HG02884 (cell line): Measurements from ENCODE around the gene PISD.

Experiments
- ATAC-seq: cut with Tn5 transposase; IDR thresholded peaks from one replicate; pipeline ENCODE4 v1.9.1; 2021; ENCODE audit warnings: mild to moderate bottlenecking, moderate library complexity; ENCODE audit not compliant: unreplicated experiment

Gene PISD

GRCh38 chr22:31578171-31578570 lies 83.8 kb downstream of the PISD start:
- no peak for ATAC-seq

DNA sequence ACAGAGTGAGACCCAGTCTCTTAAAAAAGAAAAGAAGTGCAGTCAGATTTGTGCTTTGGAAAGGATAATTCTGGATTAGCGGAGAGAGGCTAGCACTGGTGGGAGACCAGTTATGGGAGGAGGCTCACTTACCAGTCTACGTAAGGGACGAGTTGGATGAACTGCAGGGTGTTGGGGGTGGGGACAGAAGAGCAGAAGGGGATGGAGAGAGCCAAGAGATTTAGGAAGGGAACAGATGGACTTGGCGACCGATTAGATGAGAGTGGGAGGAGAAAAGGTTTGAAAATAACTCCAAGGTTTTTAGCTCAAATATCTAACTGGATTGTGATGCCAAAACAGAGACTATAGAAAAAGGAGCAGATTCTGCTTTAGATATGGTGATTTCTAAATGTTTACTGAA lies 84.3 kb downstream of the PISD start:
- no peak for ATAC-seq

GRCh38 chr22:31575190-31575589 lies 86.8 kb downstream of the PISD start:
- no peak for ATAC-seq

GRCh38 chr22:31574055-31574670 lies 87.9 kb downstream of the PISD start:
- ATAC-seq, result no peak

DNA sequence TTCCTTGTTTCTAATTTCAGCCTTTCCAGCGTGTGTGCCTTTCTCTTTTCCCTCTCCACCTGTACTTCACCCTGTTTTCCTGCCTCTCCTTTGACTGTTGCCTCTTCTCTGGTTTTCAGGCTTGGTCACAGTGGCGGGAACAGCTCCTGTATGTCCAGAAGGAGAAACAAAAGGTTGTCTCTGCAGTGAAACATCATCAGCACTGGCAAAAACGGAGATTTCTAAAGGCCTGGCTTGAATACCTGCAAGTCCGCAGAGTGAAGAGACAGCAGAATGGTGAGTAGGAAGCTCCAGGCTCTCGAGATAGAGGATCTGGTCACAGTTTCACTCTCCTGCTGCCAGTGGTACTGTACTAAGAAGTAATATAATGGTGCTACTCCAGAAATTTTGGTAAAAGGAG lies 89.1 kb downstream of the PISD start:
- ATAC-seq, result no peak

DNA sequence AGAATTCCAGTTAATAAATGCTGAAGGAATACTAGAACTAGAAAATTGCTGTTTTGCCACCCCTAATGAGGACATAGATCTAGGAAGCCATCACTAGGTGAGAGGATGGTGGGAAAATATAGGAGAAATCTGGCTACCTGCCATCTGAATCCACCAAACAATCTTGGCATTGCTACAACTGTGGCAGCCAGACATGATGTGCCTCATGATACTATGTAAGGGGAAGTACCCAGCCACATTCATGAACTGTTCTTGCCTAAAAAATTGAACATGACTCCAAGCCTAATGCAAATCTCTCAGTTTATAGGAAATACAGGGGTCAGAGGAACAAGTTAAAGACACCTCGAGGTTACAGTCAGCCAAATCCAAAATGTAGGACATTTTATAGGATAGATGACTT lies 92.9 kb downstream of the PISD start:
- ATAC-seq, result no peak
